Esophagus muscularis mucosa (tissue), 4 donors: ENCODE results near the gene PRKCE.

Experiments
- EP300 ChIP-seq: sonication (generic); formaldehyde crosslinking; IDR thresholded peaks from one replicate; pipeline ENCODE4 v1.6.1; 2017; ENCODE audit warnings: antibody characterized with exemption
- POLR2AphosphoS5 ChIP-seq, 2 donors: sonication (generic); formaldehyde crosslinking; IDR thresholded peaks; one replicate each; pipeline ENCODE4 v1.6.1; 2017; ENCODE audit warnings: antibody characterized with exemption in 2 of 2
- TF ChIP-seq, protein P1 (sequence below), 3 experiments: fragments of 200-600 bp in 2 of 3; fragments of 450-650 bp in 1 of 3; sonication (generic) in 2 of 3; IDR thresholded peaks; one replicate each; pipeline ENCODE4 v1.5.1; 2017 to 2019; ENCODE audit warnings: antibody characterized with exemption in 3 of 3, mild to moderate bottlenecking in 2 of 3, moderate library complexity in 1 of 3

- TF ChIP-seq EP300 (no peak), POLR2AphosphoS5 (IDR thresholded peaks at IDR 0.05) (no peak)
- TF ChIP-seq, protein P1, sequence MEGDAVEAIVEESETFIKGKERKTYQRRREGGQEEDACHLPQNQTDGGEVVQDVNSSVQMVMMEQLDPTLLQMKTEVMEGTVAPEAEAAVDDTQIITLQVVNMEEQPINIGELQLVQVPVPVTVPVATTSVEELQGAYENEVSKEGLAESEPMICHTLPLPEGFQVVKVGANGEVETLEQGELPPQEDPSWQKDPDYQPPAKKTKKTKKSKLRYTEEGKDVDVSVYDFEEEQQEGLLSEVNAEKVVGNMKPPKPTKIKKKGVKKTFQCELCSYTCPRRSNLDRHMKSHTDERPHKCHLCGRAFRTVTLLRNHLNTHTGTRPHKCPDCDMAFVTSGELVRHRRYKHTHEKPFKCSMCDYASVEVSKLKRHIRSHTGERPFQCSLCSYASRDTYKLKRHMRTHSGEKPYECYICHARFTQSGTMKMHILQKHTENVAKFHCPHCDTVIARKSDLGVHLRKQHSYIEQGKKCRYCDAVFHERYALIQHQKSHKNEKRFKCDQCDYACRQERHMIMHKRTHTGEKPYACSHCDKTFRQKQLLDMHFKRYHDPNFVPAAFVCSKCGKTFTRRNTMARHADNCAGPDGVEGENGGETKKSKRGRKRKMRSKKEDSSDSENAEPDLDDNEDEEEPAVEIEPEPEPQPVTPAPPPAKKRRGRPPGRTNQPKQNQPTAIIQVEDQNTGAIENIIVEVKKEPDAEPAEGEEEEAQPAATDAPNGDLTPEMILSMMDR (IDR thresholded peaks at IDR 0.05) = no peak
Observed at GRCh38 chr2:45768208-45768607, 116.7 kb downstream of the PRKCE start.
